NCI-H1694 treated with DMSO at 0.1 percent for 48 hours (cell line): ENCODE data around the gene CHST2.
"Not testable (repeated sequence)": the region's sequence is repeated elsewhere in the genome, so short reads cannot be mapped to it uniquely, and the experiment has no call there.

Experiments used
- DNase-seq: peaks from one replicate; lab custom pipeline; 2025; lab: John Stamatoyannopoulos, UW

Gene CHST2, protein sequence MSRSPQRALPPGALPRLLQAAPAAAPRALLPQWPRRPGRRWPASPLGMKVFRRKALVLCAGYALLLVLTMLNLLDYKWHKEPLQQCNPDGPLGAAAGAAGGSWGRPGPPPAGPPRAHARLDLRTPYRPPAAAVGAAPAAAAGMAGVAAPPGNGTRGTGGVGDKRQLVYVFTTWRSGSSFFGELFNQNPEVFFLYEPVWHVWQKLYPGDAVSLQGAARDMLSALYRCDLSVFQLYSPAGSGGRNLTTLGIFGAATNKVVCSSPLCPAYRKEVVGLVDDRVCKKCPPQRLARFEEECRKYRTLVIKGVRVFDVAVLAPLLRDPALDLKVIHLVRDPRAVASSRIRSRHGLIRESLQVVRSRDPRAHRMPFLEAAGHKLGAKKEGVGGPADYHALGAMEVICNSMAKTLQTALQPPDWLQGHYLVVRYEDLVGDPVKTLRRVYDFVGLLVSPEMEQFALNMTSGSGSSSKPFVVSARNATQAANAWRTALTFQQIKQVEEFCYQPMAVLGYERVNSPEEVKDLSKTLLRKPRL

DNA sequence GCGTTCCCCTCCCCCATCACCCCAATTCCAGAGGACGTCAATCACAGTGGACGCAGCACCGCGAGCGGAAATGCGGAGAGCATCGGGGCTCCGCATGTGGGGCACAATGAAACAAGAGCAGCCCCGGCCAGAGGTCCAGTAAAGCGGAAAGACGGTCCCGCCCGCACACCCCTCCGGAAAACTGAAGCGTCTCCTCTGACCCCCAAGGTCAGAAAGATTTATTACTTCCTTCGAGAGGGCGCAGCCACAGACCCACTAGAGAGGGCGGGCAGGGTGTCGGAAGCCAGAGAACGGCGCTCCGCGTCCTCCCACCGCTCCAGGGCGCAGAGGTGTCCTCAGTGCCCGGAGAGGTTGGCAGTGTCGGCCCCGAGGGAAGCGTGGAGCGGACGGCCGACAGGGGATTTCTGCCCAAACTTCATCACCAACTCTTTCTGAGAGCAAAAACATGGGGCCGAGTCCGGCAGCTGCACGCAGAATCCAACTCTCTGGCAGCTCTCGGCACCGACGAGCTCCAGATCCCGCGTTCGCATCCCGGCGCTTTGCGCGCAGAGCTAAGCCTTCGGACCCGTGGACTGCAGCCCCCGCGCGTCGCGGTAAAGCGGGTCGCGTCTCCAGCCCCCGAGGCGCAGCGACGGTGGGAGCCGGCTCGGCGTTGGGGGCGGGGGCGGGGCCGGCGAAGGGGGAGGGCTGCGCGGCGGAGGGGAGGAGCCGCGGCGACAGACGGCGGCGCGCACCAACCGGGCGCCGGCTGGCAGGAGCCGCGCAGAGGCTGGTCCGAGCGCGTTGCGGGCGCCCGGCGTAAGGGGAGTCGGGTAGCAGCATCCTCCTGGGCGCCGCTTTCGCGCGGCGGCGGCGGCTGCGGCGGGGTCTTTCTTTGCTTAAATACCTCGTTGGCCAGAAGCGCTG lies at the start of gene CHST2:
CHST2 (plus strand) TSS at position 763 of the 906 bp plus-strand sequence. CDS start 1,046 bp downstream, outside the sequence.
- DNase-seq: peak; percentile 60

DNA sequence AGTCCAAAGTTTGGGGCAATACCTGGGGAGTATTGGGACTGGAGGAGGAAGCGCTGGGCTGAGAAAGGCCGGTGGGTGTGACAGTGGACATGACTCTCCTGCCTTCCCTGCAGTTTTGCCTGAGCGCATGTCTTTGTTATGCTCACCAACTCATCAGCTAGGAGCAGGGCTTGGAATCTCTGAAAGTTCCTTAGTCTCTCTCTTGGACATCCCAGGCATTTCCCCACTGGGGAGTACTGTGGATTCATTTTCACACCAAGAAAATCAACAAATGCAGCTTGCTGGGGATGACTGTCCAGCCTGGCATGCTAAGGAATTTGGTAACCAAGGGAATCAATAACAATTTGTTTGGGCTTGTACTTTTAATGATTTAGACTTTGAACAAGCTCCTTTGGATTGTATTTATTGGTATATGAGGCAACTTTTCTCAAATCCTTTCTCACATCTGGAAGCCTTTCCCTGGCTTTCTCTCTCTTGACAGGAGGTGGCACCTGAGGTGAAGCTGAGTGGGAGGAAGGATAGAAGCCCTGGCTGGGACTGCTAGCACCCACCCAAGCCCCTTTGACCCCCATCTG lies 48.5 kb upstream of the CHST2 start:
- DNase-seq: no peak

DNA sequence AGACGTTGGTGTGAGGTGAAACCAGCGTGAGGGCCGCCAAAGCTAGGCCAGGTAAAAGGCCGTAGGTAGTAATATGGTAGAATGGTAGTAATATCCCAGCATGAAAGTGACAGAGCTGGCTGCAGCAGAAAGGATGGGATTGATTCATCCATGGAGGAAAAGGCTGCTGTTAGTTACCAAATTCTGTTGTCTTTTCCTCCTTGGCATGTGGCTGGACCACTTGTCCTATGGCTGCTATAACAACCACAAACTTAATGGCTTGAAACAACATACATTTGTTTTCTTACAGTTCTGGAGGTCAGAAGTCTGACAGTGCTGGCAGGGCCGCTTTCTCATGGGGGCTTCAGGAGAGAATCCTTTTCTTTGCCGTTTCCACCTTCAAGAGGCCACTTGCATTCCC lies 47.8 kb upstream of the CHST2 start:
- DNase-seq: no peak

DNA sequence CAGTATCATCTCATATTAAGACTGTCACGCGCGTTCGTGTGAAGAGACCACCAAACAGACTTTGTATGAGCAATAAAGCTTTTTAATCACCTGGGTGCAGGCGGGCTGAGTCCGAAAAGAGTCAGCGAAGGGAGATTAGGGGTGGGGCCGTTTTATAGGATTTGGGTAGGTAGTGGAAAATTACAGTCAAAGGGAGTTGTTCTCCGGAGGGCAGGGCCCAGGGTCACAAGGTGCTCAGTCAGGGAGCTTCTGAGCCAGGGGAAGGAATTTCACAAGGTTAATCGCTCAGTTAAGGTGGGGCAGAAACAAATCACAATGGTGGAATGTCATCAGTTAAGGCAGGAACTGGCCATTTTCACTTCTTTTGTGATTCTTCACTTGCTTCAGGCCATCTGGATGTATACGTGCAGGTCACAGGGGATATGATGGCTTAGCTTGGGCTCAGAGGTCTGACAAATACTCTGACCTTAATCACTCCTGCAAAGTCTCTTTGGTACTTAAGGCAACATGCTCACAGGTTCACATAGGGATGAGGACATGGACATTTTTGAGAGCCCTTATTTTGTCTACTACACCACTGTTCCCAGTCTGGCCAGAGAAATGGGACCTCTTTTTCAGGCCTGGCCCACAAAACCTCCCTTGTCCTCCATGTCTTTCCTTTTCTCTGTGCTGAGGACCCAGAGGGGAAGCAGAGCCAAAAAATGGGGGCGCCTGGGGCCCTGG lies 47.1 kb upstream of the CHST2 start:
- DNase-seq: not testable (repeated sequence)

DNA sequence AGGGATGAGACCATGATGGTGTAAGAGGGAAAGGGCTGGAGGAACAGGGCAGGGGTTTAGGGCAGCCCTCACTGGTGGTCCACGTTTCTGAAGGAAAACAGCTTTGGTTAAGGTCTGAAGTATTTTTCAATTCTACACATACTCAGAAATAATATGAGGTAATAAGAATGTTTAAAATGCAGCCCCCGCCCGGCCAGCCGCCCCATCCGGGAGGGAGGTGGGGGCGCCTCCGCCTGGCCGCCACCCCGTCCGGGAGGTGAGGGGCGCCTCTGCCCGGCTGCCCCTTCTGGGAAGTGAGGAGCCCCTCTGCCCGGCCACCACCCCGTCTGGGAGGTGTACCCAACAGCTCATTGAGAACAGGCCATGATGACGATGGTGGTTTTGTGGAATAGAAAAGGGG lies 46.0 kb upstream of the CHST2 start:
- DNase-seq: not testable (repeated sequence)

DNA sequence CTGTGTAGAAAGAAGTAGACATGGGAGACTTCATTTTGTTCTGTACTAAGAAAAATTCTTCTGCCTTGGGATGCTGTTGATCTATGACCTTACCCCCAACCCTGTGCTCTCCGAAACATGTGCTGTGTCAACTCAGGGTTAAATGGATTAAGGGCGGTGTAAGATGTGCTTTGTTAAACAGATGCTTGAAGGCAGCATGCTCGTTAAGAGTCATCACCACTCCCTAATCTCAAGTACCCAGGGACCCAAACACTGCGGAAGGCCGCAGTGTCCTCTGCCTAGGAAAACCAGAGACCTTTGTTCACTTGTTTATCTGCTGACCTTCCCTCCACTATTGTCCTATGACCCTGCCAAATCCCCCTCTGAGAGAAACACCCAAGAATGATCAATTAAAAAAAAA lies 45.6 kb upstream of the CHST2 start:
- not testable (repeated sequence) for DNase-seq

DNA sequence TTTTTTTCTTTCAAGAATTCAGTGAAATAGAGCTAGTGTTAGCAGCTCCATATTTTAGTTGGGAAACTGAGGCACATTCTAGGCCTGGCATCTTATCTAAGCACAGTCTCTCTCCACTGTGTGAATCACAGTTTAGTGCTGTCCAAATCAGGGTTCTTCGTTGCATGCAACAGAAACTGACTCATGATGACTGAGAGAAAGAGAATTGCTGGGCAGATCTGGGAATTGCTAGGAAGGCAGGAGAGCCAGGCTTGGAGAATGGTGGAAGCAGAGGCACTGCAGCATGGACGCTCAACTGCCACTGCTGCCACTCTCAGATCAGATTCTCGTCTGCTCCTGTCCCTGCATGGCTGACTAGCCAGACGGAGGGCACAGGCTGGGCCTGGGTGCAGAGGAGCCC lies 40.7 kb upstream of the CHST2 start:
- DNase-seq: no peak

DNA sequence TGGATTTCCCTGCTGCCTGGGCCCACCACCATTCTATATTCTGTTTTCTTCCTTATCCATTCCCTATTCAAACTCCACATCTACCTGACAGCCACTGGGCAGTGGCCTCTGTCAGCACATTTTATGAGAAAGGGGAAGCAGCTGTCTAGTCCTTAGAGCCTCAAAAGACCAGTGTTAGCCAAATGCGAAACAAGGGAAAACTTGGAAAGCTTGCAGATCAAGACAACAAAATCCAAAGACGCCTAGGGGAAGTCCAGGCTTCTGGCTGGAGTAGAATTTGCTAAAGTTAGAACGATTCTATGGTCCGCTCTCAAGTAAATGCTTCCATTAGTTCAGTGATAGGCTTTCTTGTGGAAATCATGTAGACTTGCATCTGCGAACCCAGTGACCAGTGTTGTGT lies 39.4 kb upstream of the CHST2 start:
- DNase-seq: no peak

DNA sequence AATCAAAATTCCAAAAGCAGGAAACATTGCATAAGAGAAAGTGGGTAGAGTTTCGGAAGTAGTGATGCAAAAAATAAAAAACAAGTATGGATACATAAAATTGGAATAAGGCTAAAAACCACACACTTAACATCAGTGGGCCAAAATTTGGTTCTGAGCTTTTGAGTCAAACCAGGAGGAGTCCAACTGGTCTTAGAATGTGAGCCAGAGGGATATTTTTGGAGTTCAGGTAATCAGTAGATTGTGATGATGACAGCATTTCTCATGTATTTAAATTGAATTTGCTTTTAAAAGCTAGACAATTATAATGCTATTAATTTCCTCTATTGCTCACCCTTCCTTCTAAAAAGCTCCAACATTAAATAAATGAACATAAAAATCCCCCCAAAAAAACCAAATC lies 38.2 kb upstream of the CHST2 start:
- DNase-seq: no peak

DNA sequence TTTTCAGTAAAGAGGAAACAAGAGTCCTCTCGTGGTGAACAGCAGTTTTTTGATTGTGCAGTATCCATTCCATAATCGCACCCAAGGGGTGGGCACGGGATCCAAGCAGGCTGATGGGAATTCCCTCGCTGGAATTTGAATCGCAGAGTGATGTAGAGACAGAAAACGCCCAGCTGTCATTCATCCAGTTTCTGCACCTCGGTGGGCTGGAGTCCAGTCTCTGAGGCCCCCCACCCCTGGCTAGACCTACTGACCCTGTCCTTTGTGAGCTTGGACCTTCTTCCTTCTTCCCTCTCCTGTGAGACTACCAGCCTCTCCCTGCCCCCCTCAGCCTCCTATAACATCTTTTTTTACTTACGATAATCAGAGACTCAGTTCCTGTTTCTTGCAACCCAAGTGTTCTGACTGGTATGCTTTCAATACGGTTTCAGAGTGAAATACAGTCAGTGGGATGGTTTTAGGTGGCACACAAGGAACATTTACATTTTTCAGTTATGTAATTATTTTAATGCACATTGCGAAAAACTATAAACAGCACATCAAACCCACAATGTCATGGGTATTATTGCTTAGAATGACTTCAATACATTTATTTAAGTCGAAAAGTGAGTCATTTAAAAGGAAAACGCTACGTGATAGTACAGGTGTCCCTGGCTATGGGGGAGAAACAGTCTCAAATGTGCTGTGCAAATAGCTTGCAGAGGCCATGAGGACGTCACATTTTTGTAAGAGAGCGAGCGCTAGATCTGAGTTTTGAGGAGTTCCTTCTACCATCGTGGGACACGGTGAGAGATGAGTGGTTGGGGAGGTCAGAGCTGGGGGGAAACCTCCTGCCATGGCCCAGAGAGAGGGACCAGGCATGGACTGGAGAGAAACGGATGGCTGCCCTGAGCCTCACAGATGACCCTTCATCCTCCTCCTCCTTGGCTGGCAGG lies 37.5 kb upstream of the CHST2 start:
- no peak for DNase-seq

DNA sequence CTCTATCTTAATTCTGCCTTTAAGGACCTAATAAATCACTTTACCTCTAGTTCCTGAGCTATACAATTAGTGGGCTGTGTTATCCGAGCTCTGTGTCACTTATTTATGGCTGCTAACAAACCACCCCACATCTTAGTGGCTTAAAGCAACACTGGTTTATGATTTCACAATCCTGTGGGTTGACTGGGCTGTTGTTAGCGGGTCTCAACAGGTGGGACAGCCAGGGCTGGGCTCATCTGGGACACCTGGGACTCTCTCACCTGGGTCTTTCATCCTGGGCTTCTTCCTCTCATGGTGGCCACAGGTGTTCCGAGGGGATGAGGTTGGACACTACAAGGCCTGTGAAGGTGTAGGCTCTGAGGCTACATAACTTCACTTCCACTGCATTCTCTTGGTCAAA lies 35.8 kb upstream of the CHST2 start:
- DNase-seq: no peak

DNA sequence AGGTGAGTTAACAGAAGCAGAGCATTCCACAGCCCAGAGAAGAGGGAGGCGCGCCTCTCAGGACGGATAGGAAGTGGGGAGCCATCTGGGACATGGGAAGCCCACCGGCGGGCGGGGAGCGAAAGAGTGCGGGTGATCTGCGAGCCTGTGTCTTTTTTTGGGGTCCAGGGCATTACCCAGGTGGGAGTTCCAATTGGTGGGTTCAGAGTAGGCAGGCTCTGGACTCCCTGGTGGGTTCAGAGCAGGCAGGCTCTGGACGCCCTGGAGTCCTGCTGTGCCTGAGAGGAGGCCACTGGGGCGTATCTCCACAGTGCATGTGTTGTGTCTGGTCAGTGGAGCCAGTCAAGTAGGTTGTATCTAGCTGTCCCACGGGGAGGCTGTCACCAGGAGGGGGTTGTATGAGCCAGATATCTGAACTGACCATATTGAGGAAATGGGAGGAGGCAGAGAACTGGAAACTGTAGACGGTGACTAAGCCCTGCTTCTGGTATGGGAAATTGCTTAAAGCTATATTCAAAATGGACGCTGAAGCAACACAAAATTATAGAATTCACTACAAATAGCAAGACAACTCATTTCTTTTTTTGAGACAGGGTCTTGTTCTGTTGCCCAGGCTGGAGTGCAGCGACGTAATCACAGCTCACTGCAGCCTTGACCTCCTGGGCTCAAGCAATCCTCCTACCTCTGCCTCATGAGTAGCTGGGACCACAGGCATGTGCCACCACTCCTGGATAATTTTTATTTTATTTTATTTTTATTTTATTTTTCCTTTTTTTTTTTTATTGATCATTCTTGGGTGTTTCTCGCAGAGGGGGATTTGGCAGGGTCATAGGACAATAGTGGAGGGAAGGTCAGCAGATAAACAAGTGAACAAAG lies 34.5 kb upstream of the CHST2 start:
- DNase-seq: no peak

DNA sequence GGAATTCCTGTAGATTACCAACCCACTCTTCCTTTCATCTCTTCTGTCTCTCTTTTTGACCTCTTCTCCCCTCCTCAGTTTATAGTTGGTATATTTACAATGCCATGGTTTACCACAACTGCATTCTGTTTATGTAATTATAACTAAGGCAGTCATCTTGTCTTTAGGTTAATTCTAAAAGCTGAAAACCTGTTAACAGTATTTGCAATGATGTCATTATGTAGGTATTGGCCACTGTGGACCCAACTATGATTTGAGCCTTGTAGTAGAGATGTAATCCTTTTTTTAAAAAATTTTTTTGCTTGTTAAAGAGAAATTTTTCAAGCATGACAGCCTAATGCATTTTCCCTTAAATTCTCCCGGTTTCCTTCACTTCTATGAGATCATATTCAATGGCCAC lies 30.7 kb upstream of the CHST2 start:
- no peak for DNase-seq

DNA sequence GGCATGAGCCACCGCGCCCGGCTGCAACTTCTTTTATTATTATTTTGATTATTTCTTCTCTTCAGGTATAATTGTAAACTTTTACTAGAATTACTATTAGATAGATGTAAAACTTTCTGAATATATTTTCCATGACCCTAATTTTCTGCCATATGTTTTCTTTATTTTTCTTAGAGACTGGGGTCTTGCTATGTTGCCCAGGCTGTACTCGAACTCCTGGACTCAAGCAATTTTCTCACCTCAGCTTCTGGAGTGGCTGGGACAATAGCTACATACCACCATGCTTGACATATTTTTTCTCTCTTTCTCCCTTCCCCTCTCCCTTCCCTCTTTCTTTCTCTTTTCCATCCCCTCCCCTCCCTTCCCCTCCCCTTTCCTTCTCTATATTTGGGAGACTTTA lies 29.6 kb upstream of the CHST2 start:
- DNase-seq: no peak

DNA sequence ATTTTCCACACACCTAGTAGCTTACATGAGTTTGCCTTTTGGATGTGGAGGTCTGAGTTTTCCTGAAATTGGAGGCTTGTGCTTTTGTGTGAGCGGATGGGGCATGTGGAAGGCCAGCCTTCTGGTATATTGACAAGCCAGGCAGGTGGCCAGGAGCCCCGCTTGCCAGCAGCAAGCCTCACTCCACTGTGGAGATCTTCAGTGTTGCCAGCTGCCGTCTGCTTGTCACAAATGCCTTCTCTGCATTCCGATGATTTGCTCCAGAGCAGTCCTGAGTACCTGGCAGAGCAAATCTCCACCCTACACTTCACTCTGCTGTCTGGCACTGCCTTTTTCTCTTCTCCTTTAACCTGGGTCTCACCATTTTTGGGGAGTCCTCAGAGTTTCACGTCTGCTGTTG lies 29.1 kb upstream of the CHST2 start:
- peak; percentile 90 for DNase-seq

DNA sequence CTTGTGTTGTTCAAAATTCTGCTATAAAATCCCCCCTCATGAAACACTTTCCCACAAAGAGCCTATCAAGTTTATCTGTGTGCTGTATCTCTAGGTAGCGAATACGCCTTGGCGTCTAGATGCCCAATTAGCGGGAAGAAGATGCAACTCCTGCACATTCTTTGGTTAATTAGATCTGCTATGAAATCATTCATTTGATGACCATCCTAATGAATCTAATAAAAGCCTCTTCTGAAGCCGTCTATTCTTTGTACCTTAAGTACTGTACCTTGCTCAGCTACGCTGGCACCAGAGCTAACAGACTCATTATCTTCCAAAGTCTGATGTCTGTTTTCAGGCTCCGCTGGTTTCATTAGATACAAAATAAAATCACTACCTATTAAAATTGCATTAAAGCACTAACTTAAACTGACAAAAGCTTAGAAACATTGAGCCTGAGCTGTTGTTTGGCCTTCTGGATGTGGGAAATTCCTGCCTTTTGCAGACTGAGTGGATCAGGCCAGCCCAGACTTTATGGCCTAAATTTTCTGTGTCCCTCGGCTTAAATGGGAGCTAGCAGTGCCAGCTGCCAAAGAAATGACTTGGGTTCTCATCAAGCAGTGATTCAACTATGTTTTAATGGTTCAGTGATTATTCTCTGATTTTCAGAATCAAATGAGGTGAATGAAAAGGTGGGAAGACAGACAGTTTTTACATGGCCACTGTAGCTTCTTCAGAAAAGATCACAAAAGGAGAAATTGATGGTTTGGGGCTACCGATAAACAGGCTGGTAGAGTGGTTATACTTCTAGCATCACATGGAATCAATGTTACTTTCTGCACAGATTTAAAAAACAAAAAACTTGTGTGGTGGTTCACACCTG lies 28.4 kb upstream of the CHST2 start:
- peak; percentile 30 for DNase-seq

DNA sequence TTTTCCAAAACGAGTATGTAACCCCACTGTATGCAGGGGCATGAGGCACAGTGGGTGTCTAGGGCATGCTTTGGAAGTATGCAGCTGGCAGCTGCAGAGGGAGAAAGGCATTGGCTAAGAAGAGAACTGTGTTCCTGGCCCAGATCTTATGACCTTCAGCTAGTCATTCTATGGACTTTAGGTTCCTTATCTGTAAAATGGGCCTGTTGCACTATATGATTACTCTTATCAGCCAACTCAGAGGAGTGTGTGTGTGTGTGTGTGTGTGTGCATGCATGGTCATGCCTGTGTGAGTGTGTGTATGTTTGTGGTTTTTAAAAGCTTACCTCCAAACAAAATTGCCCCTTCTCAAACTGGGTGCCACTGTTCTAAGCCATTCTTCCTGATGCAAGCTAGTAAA lies 27.4 kb upstream of the CHST2 start:
- no peak for DNase-seq

DNA sequence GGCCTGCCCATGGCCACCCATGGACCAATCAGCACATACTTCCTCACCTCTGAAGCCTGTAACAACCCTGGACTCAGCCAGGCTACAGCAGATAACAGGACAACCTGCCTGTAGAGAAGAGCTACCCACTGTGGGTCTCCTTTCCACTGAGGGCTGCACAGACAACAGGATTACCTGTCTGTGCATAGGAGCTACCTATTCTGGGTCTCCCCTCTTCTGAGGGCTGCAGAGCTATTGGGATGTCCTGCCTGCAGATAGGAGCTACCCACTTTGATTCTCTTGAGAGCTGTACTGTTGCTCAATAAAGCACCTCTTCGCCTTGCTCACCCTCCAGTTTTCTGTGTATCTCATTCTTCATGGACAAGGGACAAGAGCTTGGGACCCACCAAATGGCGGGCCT lies 23.8 kb upstream of the CHST2 start:
- no peak for DNase-seq
